Heart right ventricle (tissue), 16 donors: Measurements from ENCODE around the gene ARHGAP22. TPM values are rescaled to one million over a fixed set of nuclear protein-coding genes. Genes with fewer than 3 reads are reported as not detected.

Source experiments
- ATAC-seq, 8 donors: fragments of 200-7000 bp; cut with Tn5 transposase; one replicate each; pipeline ENCODE4 v1.9.1; 2020; ENCODE audit warnings: mild to moderate bottlenecking in 8 of 8, moderate library complexity in 8 of 8, moderate number of reproducible peaks in 1 of 8
- DNase-seq, 2 donors: peaks; one replicate each; pipeline ENCODE4 v3.0.0-alpha.2; 2020
- H3K27ac ChIP-seq, 10 donors: fragments of 200-600 bp; sonication (generic) in 2 of 10; one replicate each; pipeline versions ENCODE4 v1.5.0 to v1.8.0; 2020 to 2022; ENCODE audit warnings: mild to moderate bottlenecking in 3 of 10
- H3K27me3 ChIP-seq, 7 donors: fragments of 200-600 bp; one replicate each; pipeline ENCODE4 v1.8.0; 2021 to 2022; ENCODE audit warnings: mild to moderate bottlenecking in 2 of 7
- H3K36me3 ChIP-seq, 9 donors: fragments of 200-600 bp; sonication (generic) in 1 of 9; one replicate each; pipeline versions ENCODE4 v1.5.0 to v1.8.0; 2020 to 2022; ENCODE audit warnings: mild to moderate bottlenecking in 2 of 9
- H3K4me1 ChIP-seq, 9 donors: fragments of 200-600 bp; sonication (generic) in 1 of 9; one replicate each; pipeline versions ENCODE4 v1.5.0 to v1.8.0; 2020 to 2022; ENCODE audit warnings: mild to moderate bottlenecking in 4 of 9
- H3K4me3 ChIP-seq, 10 donors: fragments of 200-600 bp; sonication (generic) in 2 of 10; one replicate each; pipeline versions ENCODE4 v1.5.0 to v1.8.0; 2020 to 2022; ENCODE audit warnings: mild to moderate bottlenecking in 7 of 10, moderate library complexity in 2 of 10
- H3K9me3 ChIP-seq, 11 donors: fragments of 200-600 bp in 10 of 11; sonication (generic) in 2 of 11; one replicate each; pipeline versions ENCODE4 v1.5.0 to v1.8.0; 2013 to 2022; ENCODE audit warnings: mild to moderate bottlenecking in 2 of 11, control low read depth in 1 of 11, moderate library complexity in 1 of 11
- CTCF ChIP-seq, 9 donors: fragments of 200-600 bp; sonication (generic) in 2 of 9; IDR thresholded peaks; one replicate each; pipeline versions ENCODE4 v1.5.0 to v1.8.0; 2021 to 2022; ENCODE audit warnings: antibody characterized with exemption in 9 of 9, mild to moderate bottlenecking in 5 of 9, moderate library complexity in 1 of 9
- WGBS, 2 donors: extraction: QIAGEN DNeasy Blood & Tissue Kit; methylation state at CpG; one replicate each; pipeline ENCODE4 v1.1.7; 2013; ENCODE audit warnings: inconsistent platforms in 1 of 2; 5-methylcytosine and 5-hydroxymethylcytosine counted together
- intact Hi-C, 10 donors: fragments of 100-400 bp; cut with DNase I; formaldehyde crosslinking; loops; one replicate each; pipeline versions ENCODE4 v1.11.1 to v1.14.2; 2022
- polyA plus RNA-seq, 2 donors: library from polyadenylated mRNA; stranded (reverse); fragments of 200-250 nt; gene quantifications; one replicate each; pipeline ENCODE4 v1.2.3, GENCODE V29; 2013
- total RNA-seq, 10 donors: library from RNA; stranded (reverse); fragmentation: NEBNext Ultra II Directional in 3 of 10; extraction: Animal tissue kit (Norgen Biotek cat#: 25700) in 3 of 10; gene quantifications; one replicate each; pipeline versions ENCODE4 v1.2.1 to v1.2.4, GENCODE V29; 2021 to 2023
- donor health status: Arrhythmogenic right ventricular cardiomyopathy.
- donor health status: ischemic (EF 13 %, LVEDD 7.1; RV severe dilation, severe dysfunction).
- donor health status: healthy with polysubstance abuse.
- donor health status: DM: no; HTN: yes; CAD: no.
- donor health status: DM: no; HTN: no; CAD: no.
- donor health status: ischemic (EF 25% LVEDD 6.9; RV normal size, moderate dysfunction).
- donor health status: ischemic (EF 25% LVEDD 5.7; RV mildly dilated, moderate dysfunction).
- donor health status: healthy.
- donor health status: DM: yes; HTN: yes; CAD: no.
- donor health status: Ischemic cardiomyopathy.
- donor health status: ischemic (EF 35%, LVEDD 5.7; RV mildly dilated, moderate dysfunction).
- donor health status: nonischemic (EF 11% LVEDD 7.7; RV severe dilation, severe dysfunction).
- donor health status: DM: yes; HTN: yes; CAD: no.
- donor health status: PGD.
- donor health status: ischemic (EF 29% LVEDD 5.4; RV normal size, mild dysfunction).
- donor health status: nonischemic (EF 23%, LVEDD 6.1; RV moderate dilation, normal function).

ARHGAP22 gene
- total and polyA plus RNA-seq, 12 donors = 1.5 to 9.3 (median 2.8) TPM

DNA sequence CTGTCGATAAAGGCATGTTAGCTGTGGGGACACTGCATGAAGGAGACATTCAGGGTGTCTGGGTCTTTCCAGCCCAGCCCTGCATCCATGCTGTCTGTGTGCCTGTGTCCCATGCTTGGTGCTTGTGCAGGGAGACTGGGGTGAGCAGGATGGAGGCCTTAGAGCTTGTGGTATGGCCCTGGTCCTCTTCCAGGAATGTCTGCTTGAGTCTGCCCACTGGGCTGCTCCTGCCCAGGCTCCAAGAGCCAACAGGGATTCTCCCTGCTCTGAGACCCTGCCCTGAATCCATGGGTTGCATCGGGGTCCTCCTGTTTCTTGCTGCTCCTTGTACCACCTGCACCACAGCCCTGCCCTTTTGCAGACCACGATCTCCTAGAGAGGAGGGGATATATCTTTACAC lies 31.4 kb upstream of the ARHGAP22 start:
- peaks cover 0 to 64% (median 14%) of the 10 kb centered on the region in 9 donors for H3K4me1 ChIP-seq
- WGBS, 2 donors = 62 to 69% methylated on average over 3 of the region's 3 CpGs
- H3K4me3 ChIP-seq = no peak overlapping the region
- DNase-seq (no peak), ATAC-seq (no peak)
- intact Hi-C loops = no loop called here
- H3K27me3 ChIP-seq = no peaks in the 10 kb centered on the region
- no peak for TF ChIP-seq CTCF (IDR thresholded peaks at IDR 0.05)
- no peaks in the 10 kb centered on the region for H3K36me3 ChIP-seq
- no peak overlapping the region for H3K27ac ChIP-seq
- H3K9me3 ChIP-seq = peaks cover 0 to 17% (median 11%) of the 10 kb centered on the region in 11 donors

- Histone ChIP-seq H3K9me3 (peaks cover 0 to 6% (median under 1%) of the 10 kb centered on the region in 11 donors), H3K27me3 (no peaks in the 10 kb centered on the region), H3K36me3 (no peaks in the 10 kb centered on the region), H3K4me1 (peaks cover 0 to 63% (median 14%) of the 10 kb centered on the region in 9 donors), H3K4me3 (no peak overlapping the region), H3K27ac (peak overlapping the region in 6 of 10 donors; percentile 9 to 82 (median 28))
- intact Hi-C loops = no loop called here
- 84 to 85% methylated on average over 8 of the region's 8 CpGs for WGBS, 2 donors
- TF ChIP-seq CTCF (IDR thresholded peaks at IDR 0.05) = no peak
- ATAC-seq = no peak
- no peak for DNase-seq
These were observed 30.2 kb upstream of the ARHGAP22 start for GRCh38 chr10:48634984-48635557.

DNA sequence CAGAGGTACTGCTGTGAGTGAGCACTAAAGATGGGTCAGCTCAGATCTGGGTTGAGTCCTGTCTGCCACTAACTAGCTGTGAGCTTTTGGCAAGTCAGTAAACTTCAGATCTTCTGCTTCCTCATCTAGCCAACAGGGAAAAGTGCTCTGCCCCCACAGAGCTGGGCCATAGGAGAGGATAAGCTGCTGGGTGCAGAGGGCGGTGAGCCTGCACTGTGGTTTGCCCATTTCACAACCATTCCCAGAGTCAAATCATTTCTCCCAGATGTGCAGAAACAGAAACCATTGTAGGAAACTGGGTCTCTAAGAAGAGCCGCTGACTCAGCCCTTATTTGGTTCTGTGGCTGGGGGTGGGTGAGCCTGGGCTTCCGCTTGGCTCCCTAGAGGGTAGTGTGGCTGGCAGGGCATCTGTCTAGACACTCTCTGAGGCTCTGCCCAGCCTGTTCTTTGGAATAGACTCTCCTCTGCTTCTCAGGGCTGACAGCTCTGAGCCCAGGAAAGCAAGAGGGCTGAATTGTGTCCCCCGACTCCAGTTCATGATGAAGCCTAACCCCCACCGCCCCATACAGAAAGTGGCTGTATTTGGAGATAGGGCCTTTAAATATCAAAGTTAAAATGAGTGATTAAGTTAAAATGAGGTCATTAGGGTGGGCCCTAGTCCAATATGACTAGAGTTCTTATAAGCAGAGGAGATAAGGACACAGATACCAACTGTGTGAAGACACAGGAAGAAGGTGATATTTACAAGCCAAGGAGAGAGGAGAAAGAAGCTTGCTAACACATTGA lies 29.5 kb upstream of the ARHGAP22 start:
- H3K36me3 ChIP-seq = no peaks in the 10 kb centered on the region
- no peak overlapping the region for H3K4me3 ChIP-seq
- peaks cover 0 to 2% (median 0%) of the 10 kb centered on the region in 11 donors for H3K9me3 ChIP-seq
- intact Hi-C loops = no loop called here
- peaks cover 0 to 56% (median 14%) of the 10 kb centered on the region in 9 donors for H3K4me1 ChIP-seq
- no peak for TF ChIP-seq CTCF (IDR thresholded peaks at IDR 0.05)
- no peaks in the 10 kb centered on the region for H3K27me3 ChIP-seq
- DNase-seq (peak; percentile 50 to 66), ATAC-seq (peak; percentile 82 to 91 (median 86))
- peak overlapping the region in 6 of 10 donors; percentile 9 to 82 (median 28) for H3K27ac ChIP-seq
- 62 to 64% methylated on average over 5 of the region's 5 CpGs for WGBS, 2 donors

DNA sequence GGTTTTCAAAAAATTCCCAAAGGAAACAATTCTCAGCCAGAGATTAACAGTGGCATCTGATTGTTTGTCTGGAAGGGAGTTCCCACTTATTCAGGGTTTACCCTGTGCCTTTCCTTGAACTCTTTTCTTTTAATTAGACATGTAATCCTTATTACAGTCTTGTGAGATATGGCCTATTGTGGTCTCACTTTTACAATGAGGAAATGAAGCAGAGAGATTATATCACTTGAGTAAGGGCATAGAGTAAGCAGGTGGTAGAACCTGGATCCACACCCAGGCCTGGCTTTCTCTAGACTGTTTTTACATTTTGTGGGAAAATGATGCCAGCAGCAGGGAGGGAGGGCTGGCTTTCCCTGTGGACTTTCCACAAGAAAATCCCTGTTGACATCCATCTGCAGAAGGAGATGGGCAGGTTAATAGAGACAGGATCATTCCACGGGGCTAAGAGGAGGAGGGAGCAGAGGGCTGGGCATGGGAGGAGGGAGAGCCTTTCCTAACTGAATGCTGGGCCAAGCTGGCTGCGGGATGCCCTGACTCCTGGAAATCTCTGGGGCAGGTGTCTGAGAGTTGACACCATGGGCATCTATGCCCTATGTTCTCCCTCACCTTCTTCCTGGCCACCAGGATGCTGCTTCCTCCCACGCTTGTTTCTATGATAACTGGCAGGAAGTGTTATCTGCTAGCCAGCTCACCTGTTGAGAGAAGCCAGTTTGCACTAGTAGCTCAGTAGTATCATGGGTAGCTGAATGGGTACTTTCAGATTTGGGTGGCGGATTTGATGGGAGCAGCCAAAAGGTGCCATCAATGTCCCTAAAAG lies 28.7 kb upstream of the ARHGAP22 start:
- intact Hi-C loops = no loop called here
- H3K4me3 ChIP-seq = no peak overlapping the region
- H3K36me3 ChIP-seq = no peaks in the 10 kb centered on the region
- ATAC-seq (no peak), DNase-seq (no peak)
- peaks cover 0 to 48% (median 14%) of the 10 kb centered on the region in 9 donors for H3K4me1 ChIP-seq
- H3K27me3 ChIP-seq = no peaks in the 10 kb centered on the region
- whole genome bisulfite sequencing, 2 donors = 78 to 85% methylated on average over 4 of the region's 4 CpGs
- no peak for TF ChIP-seq CTCF (IDR thresholded peaks at IDR 0.05)
- peak overlapping the region in 3 of 10 donors; percentile 42 to 82 (median 59) for H3K27ac ChIP-seq
- H3K9me3 ChIP-seq = no peaks in the 10 kb centered on the region
